Natural killer cell (primary cell): ENCODE results near the gene C16orf90. TPM values are rescaled to one million over a fixed set of nuclear protein-coding genes. Genes with fewer than 3 reads are reported as not detected.
"Not testable (repeated sequence)": the region's sequence is repeated elsewhere in the genome, so short reads cannot be mapped to it uniquely, and the experiment has no call there.

Experiments used
- ATAC-seq, 3 donors: fragments of 150-1000 bp in 2 of 3; fragments of 200-7000 bp in 1 of 3; cut with Tn5 transposase; 1 replicate in 1 of 3; 2 replicates in 2 of 3; pipeline ENCODE4 v1.10.0; 2021; ENCODE audit warnings: mild to moderate bottlenecking in 2 of 3, moderate library complexity in 2 of 3
- DNase-seq, 2 donors: peaks; one replicate each; pipeline versions ENCODE4 v3.0.0 to v3.0.0-alpha.2; 2013 to 2021; ENCODE audit warnings: mixed read lengths in 1 of 2
- H3K27ac ChIP-seq: one replicate; pipeline ENCODE4 v1.5.1; 2013; ENCODE audit warnings: mild to moderate bottlenecking, low read length
- H3K27me3 ChIP-seq: one replicate; pipeline ENCODE4 v1.6.1; 2013; ENCODE audit warnings: low read length; ENCODE audit not compliant: control insufficient read depth, insufficient read depth
- H3K36me3 ChIP-seq: one replicate; pipeline ENCODE4 v1.6.1; 2013; ENCODE audit warnings: low read length; ENCODE audit not compliant: control insufficient read depth, insufficient read depth
- H3K4me1 ChIP-seq: one replicate; pipeline ENCODE4 v1.6.1; 2013; ENCODE audit warnings: low read length; ENCODE audit not compliant: control insufficient read depth, insufficient read depth
- H3K4me3 ChIP-seq: one replicate; pipeline ENCODE4 v1.5.1; 2013; ENCODE audit warnings: low read length
- H3K9me3 ChIP-seq: one replicate; pipeline ENCODE4 v1.6.1; 2013; ENCODE audit warnings: low read length; ENCODE audit not compliant: control insufficient read depth, insufficient read depth
- H3K27ac Mint-ChIP-seq, 2 donors: one replicate each; pipeline ENCODE4 v1.8.0; 2022; ENCODE audit warnings: mild to moderate bottlenecking in 2 of 2, mixed read lengths in 2 of 2, moderate library complexity in 1 of 2
- H3K27me3 Mint-ChIP-seq, 2 donors: one replicate each; pipeline ENCODE4 v1.8.0; 2022; ENCODE audit warnings: low read depth in 2 of 2, mixed read lengths in 2 of 2
- H3K36me3 Mint-ChIP-seq: one replicate; pipeline ENCODE4 v1.8.0; 2022; ENCODE audit warnings: mixed read lengths
- H3K4me1 Mint-ChIP-seq, 2 donors: one replicate each; pipeline ENCODE4 v1.8.0; 2022; ENCODE audit warnings: mixed read lengths in 2 of 2
- H3K4me3 Mint-ChIP-seq: one replicate; pipeline ENCODE4 v1.8.0; 2022; ENCODE audit warnings: mild to moderate bottlenecking, moderate library complexity, mixed read lengths
- H3K9me3 Mint-ChIP-seq, 2 donors: one replicate each; pipeline ENCODE4 v1.8.0; 2022; ENCODE audit warnings: mixed read lengths in 2 of 2
- WGBS: methylation state at CpG from one replicate; pipeline ENCODE4 v1.1.7; 2013; ENCODE audit warnings: missing lambda C conversion rate; ENCODE audit not compliant: insufficient coverage; 5-methylcytosine and 5-hydroxymethylcytosine counted together
- intact Hi-C: fragments of 100-400 bp; cut with micrococcal nuclease; formaldehyde crosslinking; loops from one replicate; pipeline ENCODE4 v1.14.2; 2022
- total RNA-seq, 4 donors: library from RNA; stranded (reverse); fragments of 120-200 nt in 1 of 4; gene quantifications; one replicate each; pipeline versions ENCODE4 v1.2.3 to v1.2.4, GENCODE V29; 2013 to 2022
- TF ChIP-seq, protein P1 (sequence below): fragments of 200-600 bp; IDR thresholded peaks from one replicate; pipeline ENCODE4 v1.8.0; 2022; ENCODE audit warnings: antibody characterized with exemption

The C16orf90 gene
- total RNA-seq, 3 donors from 2014 or later (not counting 1 experiment from before 2014, with no cell fraction given) = not detected

- ATAC-seq, H3K4me1 Mint-ChIP-seq, H3K27ac ChIP-seq, H3K27me3 Mint-ChIP-seq, H3K9me3 Mint-ChIP-seq, H3K27me3 ChIP-seq, H3K27ac Mint-ChIP-seq, H3K9me3 ChIP-seq, H3K4me3 ChIP-seq, H3K36me3 ChIP-seq, H3K4me3 Mint-ChIP-seq, H3K4me1 ChIP-seq, H3K36me3 Mint-ChIP-seq: not testable (repeated sequence)
- DNase-seq = peak; percentile 30 to 58
- 53% methylated on average over 11 of the region's 12 CpGs for WGBS
- intact Hi-C loops = loop anchor here (5.0 kb wide), 1 partner anchor 140 kb away; no protein-coding TSS in a partner anchor
- TF ChIP-seq, protein P1, sequence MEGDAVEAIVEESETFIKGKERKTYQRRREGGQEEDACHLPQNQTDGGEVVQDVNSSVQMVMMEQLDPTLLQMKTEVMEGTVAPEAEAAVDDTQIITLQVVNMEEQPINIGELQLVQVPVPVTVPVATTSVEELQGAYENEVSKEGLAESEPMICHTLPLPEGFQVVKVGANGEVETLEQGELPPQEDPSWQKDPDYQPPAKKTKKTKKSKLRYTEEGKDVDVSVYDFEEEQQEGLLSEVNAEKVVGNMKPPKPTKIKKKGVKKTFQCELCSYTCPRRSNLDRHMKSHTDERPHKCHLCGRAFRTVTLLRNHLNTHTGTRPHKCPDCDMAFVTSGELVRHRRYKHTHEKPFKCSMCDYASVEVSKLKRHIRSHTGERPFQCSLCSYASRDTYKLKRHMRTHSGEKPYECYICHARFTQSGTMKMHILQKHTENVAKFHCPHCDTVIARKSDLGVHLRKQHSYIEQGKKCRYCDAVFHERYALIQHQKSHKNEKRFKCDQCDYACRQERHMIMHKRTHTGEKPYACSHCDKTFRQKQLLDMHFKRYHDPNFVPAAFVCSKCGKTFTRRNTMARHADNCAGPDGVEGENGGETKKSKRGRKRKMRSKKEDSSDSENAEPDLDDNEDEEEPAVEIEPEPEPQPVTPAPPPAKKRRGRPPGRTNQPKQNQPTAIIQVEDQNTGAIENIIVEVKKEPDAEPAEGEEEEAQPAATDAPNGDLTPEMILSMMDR = peak; percentile 57
These were observed 32.0 kb upstream of the C16orf90 start for GRCh38 chr16:3527216-3527829.

DNA sequence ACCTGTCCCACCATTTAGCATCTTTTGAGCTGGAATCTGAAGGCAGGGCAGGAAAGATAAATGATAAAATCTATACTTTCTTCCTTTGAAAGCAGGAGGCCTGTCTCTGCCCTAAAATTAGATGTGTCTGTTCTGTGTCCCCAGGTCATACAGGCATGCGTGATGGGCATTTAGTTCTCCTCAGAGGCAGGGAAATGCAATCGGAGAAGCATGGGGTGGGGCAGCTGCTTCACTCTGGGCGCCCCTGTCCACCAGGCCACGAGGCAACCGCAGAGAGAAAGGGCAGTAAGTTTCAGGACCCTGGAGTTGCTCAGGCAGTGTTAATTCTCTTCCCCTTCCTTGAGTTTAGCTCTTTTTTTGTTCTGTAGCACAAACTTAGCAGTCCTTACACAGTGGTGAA is 30.7 kb upstream of the C16orf90 start:
- intact Hi-C loops = loop anchor here (5.0 kb wide), 1 partner anchor 141 kb away; no protein-coding TSS in a partner anchor
- H3K36me3 Mint-ChIP-seq = no peaks in the 10 kb centered on the region

GRCh38 chr16:3523281-3523680 is 28.0 kb upstream of the C16orf90 start:
- H3K36me3 ChIP-seq = peaks cover 6% of the 10 kb centered on the region
- intact Hi-C loops = no loop called here
- peaks cover 7% of the 10 kb centered on the region for H3K36me3 Mint-ChIP-seq

More for the DNA sequence above, 30.7 kb upstream of the C16orf90 start:
- H3K9me3 Mint-ChIP-seq = no peaks in the 10 kb centered on the region
- H3K4me1 ChIP-seq = no peaks in the 10 kb centered on the region
- no peak overlapping the region for H3K27ac ChIP-seq
- no peak overlapping the region for H3K27ac Mint-ChIP-seq
- no peaks in the 10 kb centered on the region for H3K9me3 ChIP-seq
- WGBS = 94% methylated on average over 5 of the region's 5 CpGs
- DNase-seq (no peak), ATAC-seq (no peak)
- no peaks in the 10 kb centered on the region for H3K27me3 Mint-ChIP-seq
- no peaks in the 10 kb centered on the region for H3K27me3 ChIP-seq
- H3K36me3 ChIP-seq = peaks cover 2% of the 10 kb centered on the region
- TF ChIP-seq, protein P1 = no peak
- peaks cover 5 to 10% of the 10 kb centered on the region in 2 donors for H3K4me1 Mint-ChIP-seq
- no peak overlapping the region for H3K4me3 Mint-ChIP-seq
- H3K4me3 ChIP-seq = no peak overlapping the region

More at GRCh38 chr16:3523281-3523680, 28.0 kb upstream of the C16orf90 start:
- Histone ChIP-seq H3K27ac (no peak overlapping the region), H3K4me3 (no peak overlapping the region), H3K27me3 (no peaks in the 10 kb centered on the region), H3K9me3 (no peaks in the 10 kb centered on the region), H3K4me1 (no peaks in the 10 kb centered on the region)
- H3K9me3 Mint-ChIP-seq = no peaks in the 10 kb centered on the region
- no peak overlapping the region for H3K4me3 Mint-ChIP-seq
- 98% methylated on average over 3 of the region's 3 CpGs for whole genome bisulfite sequencing
- TF ChIP-seq, protein P1 = no peak
- peaks cover 5 to 10% of the 10 kb centered on the region in 2 donors for H3K4me1 Mint-ChIP-seq
- ATAC-seq (no peak), DNase-seq (no peak)
- no peak overlapping the region for H3K27ac Mint-ChIP-seq
- no peaks in the 10 kb centered on the region for H3K27me3 Mint-ChIP-seq
